ENCODE data around the gene AMER2.

GRCh38 chr13:25218019-25218418 lies 45.9 kb upstream of the AMER2 start:
- no peak for TF ChIP-seq CTCF (IDR thresholded peaks at IDR 0.05; ENCODE audit: low read depth, low read length)
- no peak for TF ChIP-seq EZH2phosphoT487 (IDR thresholded peaks at IDR 0.05; ENCODE audit: low read depth)
